GM12864 (cell line): Measurements from ENCODE around the gene ADAM10.
"Not testable (repeated sequence)": the region's sequence is repeated elsewhere in the genome, so short reads cannot be mapped to it uniquely, and the experiment has no call there.

ENCODE experiments used
- DNase-seq: peaks from one replicate; pipeline ENCODE4 v3.0.0-alpha.2; 2011; ENCODE audit warnings: low read depth
- H3K4me3 ChIP-seq: 2 replicates; pipeline ENCODE4 v1.5.1; 2011; ENCODE audit warnings: mild to moderate bottlenecking, low read depth, low read length, control low read depth
- TF ChIP-seq, protein P1 (sequence below): IDR thresholded peaks from 2 replicates; pipeline ENCODE4 v1.5.1; 2011; ENCODE audit warnings: low read depth, mild to moderate bottlenecking, moderate library complexity, low read length, control low read depth, inconsistent platforms; ENCODE audit errors: missing control alignments

The ADAM10 gene

DNA sequence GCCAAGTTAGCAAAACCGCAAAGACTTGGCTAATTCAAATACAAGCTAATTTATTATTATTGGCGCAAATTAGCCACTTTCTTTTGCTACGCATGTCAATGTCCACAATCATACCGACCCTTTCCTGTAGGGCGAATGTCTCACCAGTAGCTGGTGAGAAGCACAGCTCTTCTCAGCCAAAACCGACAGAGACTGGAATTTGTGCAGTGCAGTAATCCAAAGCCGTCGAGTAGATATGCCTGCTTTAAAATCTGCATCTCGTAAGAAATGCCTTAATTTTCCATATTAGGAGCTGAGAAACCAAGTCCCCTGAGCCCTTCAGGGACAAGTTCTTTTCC lies 21.0 kb upstream of the ADAM10 start:
- TF ChIP-seq, protein P1, sequence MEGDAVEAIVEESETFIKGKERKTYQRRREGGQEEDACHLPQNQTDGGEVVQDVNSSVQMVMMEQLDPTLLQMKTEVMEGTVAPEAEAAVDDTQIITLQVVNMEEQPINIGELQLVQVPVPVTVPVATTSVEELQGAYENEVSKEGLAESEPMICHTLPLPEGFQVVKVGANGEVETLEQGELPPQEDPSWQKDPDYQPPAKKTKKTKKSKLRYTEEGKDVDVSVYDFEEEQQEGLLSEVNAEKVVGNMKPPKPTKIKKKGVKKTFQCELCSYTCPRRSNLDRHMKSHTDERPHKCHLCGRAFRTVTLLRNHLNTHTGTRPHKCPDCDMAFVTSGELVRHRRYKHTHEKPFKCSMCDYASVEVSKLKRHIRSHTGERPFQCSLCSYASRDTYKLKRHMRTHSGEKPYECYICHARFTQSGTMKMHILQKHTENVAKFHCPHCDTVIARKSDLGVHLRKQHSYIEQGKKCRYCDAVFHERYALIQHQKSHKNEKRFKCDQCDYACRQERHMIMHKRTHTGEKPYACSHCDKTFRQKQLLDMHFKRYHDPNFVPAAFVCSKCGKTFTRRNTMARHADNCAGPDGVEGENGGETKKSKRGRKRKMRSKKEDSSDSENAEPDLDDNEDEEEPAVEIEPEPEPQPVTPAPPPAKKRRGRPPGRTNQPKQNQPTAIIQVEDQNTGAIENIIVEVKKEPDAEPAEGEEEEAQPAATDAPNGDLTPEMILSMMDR = peak; percentile 26
- no peak for DNase-seq
- peak overlapping the region; percentile 84 for H3K4me3 ChIP-seq

DNA sequence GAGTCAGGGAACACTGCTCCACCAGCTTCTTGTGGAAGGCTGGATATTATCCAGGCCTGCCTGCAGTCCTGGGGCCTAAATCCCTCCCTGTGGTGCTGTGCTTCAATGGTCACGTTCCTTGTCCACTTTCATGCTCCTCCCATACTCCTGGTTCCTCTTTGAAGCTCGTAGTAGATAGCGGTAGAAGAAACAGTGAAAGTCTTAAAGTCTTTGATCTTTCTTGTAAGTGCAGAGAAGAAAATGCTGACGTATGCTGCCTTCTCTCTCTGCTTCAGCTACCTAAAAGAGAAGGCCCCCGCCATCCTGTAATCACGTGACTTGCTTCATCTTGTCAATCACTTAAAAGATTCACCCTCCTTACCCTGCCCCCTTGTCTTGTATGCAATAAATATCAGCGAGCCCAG lies 19.1 kb upstream of the ADAM10 start:
- H3K4me3 ChIP-seq, DNase-seq: not testable (repeated sequence)

DNA sequence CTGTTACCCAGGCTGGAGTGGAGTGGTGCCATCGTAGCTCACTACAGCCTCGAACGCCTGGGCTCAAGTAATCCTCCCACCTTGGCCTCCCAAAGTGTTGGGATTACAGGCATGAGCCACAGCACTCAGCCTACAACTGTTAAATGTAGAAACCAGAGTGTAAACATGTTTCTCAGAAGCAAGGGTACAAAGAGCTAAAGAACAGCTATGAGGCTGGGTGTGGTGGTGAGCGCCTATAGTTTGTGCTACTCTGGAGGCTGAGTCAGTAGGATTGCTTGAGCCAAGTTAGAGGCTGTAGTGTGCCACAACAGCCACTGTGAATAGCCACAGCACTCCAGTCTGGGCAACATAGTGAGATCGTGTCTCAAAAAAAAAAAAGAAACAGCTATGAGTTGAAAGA lies 16.8 kb upstream of the ADAM10 start:
- DNase-seq = no peak
- H3K4me3 ChIP-seq = no peak overlapping the region
- TF ChIP-seq, protein P1 = no peak

DNA sequence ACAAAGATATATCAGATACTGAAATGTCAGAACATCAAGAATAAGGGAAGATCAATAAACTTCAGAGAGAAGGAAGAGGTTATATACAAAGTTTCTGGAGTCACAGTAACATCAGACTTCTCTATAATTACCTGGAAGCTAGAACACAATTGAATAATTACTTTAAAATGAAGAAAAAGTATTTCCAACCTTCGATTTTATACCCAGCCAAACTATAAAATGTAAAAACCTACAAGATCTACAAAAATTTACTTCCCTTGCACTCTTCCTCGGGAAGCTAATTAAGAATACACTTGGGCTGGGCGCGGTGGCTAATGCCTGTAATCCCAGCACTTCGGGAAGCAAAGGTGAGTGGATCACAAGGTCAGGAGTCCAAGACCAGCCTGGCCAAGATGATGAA lies 15.0 kb upstream of the ADAM10 start:
- no peak for DNase-seq
- H3K4me3 ChIP-seq = no peak overlapping the region
- TF ChIP-seq, protein P1 = no peak

DNA sequence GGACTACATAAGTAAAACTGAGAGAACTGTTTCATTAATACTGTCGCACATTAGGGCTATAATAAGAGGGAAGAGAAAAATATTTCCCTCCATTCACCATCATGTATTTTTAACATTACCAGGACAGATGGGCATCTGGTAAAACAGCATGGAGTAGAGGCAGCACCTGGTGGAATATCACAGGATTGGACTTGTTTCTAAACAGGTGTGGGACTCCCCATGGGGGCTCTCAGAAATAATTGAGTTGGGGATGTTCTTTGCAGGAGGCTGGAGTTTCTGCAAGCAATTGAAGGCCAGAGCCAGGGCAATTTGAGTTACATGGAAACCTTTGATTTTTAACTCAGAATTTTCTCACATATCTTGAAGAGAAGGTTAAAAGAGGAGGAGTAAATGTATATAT lies 13.2 kb upstream of the ADAM10 start:
- no peak for DNase-seq
- no peak overlapping the region for H3K4me3 ChIP-seq
- TF ChIP-seq, protein P1 = no peak

DNA sequence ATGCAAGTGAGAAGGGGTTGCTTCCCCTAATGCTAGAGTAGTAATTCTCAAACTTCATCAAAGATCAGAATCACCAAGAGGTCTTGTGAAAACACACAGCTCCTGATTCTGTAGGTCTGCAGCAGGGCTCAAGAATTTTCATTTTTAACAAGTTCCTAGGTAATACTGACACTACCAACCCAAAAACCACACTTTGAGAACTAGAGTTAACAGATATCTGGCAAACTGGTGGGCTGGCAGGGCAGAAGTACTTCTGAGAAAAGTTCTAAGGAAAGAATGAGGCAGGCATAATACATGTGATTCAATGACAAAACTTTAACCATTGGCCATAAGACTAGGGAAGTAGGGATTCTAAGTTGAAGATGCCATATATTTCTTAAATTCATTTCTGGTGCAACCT lies 12.8 kb upstream of the ADAM10 start:
- TF ChIP-seq, protein P1 = no peak
- H3K4me3 ChIP-seq = no peak overlapping the region
- DNase-seq = no peak

DNA sequence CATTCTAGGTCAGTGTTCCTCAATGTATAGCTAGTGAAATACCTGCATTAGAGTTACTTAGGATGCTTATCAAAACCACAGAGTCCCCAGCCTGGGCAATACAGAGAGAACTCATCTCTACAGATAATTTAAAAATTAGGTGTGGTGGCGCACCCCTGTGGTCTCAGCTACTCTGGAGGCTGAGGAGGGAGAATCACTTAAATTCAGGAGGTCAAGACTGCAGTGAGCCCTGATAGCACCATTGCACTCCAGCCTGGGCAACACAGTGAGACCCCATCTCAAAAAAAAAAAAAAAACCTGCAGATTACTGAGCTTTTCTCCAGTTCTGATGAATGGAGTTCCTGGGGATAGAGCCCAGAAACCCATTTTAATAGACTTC lies 11.5 kb upstream of the ADAM10 start:
- TF ChIP-seq, protein P1 = no peak
- H3K4me3 ChIP-seq = no peak overlapping the region
- no peak for DNase-seq
